HG03175 (cell line): ENCODE results near the gene TRIM26.

Experiments used
- ATAC-seq: cut with Tn5 transposase; IDR thresholded peaks from one replicate; pipeline ENCODE4 v1.9.1; 2021; ENCODE audit warnings: mild to moderate bottlenecking, moderate library complexity; ENCODE audit not compliant: unreplicated experiment

Gene TRIM26

DNA sequence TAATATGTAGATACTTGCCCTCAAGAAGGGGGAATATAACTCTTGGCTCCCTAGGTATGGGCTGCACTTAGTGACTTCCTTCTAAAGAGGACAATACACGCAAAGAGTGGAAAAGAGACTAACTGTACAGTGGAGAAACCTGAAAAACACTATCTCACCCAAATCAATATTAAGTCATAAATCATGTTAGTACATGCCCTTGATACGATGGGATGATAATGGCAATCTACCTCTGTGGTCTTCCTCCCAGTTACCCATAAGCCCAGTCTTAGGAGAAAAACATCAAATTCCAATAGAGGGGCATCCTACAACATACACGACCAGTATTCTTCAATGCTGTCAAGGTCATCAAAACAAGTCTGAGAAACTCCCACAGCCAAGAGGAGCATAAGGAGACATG is 1.3 kb downstream of the TRIM26 start:
- no peak for ATAC-seq

DNA sequence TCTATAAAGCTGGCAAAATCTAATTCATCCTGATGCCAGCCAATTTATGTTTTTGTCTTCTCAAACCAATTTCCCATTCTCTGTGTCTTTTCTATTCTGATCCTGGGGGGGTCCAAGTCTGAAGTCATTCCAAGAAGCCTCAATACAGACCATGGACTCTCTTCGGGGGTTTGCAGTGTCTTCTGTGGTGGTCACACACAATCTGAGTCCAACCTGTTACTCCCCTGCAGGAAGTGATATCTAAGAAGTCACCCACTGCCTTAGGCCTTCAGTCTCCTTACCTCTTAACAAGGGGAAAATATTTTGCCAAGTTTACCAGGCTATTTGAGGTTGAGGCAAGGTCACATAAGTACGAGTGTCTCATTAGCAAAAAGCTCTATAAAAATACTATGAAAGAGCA is 1.9 kb downstream of the TRIM26 start:
- no peak for ATAC-seq

DNA sequence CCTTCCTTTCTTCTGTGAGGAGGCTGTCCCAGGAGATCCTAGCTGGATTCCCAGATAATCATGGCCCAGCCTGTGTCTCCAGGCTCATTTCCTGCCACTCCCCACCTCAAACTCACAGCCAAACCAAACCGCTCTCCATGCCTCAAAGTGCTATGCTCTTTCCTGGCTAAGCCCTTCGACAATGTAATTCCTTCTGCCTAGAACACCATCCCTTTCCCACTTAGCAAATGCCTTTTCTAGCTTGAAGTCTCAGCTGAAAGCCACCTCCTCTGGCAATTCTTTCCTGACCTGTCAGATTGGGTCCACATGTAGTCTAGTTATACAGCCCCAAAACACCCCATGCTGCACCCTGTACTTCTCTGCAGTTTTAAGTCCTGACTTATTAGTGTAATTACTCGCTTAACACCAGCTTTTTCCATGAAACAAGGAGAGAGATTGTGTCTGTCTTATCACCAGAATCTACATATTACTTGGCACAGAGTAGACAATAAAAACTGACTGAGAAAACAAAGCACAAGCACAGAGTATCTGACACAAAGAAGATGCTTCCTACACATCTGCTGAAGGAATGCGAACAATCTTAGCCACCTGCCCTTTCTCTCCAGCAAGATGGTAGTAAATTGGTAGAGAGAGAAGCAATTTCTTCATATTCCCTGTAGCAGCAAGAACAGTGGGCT is 5.4 kb downstream of the TRIM26 start:
- ATAC-seq, result no peak

DNA sequence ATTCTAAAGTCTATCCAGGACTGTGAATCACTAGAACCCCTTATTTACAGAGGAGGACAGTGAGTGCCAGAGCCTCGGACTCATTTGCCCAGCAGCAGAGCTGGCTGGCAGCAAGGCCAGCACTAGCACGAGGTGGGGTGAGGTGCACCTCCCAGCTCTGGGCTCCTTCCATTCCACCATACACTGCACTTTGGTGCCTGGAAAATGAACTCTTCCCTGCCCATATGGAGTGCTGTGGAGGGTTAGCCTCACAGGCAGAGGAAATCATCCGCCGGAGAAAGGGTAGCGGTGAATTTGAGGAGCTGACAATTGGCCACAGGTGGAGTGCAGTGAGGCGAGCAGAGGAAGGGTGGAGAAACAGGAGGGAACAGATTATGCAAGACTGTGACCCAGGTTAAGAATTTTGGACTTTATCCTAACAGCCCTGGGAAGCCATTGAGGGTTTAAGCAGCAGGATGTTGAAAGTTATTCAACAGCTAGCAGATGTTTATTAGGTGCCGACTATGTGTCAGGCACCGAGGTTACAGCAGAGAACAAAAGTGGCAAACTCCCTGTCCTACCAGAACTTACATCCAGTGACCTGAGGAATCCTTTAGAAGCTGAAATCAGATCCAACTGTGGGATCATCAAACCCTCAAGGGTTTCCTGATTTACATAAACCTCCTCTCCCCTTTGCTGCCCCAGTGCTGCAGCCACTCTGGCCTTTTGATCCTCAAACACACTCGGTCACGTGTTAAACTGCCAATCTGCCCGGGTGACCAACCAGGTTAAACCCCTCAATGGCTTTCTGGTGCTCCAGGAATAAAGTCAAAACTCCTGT is 6.2 kb downstream of the TRIM26 start:
- ATAC-seq, result no peak

DNA sequence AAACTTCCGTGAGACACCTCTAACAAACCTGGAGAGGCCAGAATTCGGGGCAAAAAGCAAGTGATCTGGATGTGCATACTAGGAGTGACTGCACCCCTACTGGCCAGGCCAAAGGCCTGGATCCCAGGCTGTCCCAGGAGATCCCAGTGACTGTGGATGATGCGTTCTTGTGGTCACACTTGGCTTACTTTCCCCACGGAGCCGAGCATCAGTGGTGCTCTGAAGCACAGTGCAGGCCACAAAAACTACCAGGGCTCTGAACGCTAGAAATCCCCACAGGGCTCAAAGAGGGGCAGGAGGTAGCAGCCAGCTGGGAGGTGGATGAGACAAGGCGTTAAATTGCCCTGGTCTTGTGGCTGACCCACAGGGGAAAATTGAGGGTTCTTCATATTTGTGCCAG is 7.1 kb downstream of the TRIM26 start:
- no peak for ATAC-seq

DNA sequence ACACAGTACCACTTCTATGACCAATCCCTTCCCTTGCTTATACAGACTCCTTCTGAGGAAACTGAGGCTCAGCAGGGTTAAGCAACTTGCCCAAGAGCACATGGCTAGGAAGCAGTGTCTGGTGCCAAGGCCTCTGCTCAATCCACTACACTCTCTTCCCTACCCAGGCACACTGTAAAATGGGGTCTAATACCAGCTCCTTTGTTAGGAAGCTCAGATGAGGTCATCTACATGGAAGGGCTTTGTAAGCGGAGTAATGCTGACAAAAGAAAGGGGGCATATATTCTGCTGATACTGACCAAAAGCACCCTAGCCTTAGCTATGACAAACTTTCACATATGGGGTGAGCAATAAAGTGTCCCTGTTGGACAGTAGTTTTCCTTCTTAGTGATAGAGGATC is 9.1 kb downstream of the TRIM26 start:
- ATAC-seq, result no peak

DNA sequence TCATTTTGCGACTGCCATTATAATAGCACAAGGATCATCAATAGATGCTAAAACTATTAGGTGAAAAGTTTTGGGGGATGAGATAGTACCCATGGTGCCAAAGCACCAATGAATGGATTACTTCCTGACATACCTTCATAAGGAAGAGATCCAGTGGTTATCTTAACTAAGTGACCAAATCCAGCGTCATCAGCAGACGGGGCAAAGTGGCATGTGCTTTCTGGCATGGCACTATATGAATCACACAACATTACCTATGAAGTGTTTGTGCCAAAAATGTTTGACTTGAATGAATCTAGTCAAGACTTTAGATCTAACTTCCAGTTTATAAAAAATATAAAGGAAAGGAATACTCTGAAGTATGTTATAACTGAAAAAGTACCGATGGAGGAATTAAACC is 10.8 kb downstream of the TRIM26 start:
- no peak for ATAC-seq

DNA sequence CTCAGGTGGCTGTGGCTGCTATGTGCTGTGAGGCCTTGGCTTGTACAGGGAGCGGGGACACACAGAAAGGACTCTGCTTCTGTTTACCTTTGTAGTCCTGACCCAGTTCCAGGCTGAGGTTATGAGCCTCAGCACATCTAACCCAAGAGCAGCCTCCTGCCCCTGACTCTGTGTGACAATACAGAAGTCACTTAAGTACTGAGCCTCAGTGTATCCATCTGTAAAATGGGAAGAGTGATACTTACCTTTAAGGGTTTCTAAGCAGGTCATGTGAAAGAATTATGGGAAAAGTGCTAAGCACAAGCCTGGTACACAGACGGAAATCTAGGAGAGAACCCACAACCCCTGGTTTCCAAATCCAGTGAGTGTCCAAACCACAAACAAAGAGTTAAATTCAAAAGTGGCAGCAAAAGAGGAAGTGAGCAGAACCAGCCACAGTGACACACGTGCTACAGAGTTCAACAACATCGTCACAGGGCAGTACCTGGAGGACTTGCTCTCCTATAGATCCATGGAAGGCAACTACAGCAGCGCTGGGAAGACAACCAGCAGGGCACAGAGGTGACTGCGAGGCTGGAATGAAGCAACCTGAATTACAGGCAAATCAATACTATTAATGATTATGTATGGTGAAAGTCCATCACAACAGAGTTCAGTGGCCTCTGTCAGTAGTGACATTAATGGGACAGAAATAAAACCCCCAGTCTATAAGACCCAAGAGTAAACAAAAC is 12.5 kb downstream of the TRIM26 start:
- ATAC-seq, result no peak

DNA sequence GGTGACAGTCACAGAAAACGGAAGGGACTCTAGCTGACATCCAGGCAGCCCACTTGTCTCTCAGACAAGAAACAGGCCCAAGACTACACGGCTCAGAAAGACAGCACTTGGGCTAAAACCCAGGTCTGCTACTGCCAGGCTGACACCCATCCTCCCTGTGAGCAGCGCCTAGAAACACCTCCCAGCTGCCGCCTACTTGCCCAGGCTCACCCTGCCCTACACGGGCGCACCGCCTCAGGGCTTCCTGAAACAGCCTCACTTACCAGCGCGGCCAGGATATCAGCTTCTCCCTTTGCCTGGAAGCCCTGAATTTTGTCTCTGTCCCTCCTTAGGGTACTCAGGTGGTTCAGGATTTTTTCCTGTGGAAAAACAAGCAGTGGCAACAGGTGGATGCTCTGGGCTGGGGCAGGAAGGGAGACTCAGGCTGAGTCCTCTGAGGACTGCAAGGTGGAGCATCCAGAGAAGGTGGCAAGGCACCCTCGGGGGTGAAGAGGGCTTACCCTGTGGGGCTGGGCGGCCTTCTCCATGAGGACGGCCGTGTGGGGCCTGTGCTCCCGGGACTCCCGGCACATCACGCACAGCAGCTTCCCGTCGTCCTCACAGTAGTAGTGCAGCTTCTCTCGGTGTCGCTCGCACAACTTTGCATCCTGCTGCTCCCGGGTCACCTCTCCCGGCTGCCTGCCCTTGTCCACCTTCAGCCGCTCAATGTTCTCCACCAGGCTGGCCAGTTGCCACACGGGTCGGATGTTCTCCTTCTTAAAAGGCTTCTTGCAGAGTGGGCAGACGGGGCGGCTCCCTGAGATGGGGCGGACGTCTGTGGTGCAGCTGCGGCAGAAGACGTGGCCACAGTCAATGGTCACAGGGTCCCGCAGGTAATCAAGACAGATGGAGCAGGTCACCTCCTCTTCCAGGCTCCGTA is 14.8 kb downstream of the TRIM26 start:
- ATAC-seq, result no peak

DNA sequence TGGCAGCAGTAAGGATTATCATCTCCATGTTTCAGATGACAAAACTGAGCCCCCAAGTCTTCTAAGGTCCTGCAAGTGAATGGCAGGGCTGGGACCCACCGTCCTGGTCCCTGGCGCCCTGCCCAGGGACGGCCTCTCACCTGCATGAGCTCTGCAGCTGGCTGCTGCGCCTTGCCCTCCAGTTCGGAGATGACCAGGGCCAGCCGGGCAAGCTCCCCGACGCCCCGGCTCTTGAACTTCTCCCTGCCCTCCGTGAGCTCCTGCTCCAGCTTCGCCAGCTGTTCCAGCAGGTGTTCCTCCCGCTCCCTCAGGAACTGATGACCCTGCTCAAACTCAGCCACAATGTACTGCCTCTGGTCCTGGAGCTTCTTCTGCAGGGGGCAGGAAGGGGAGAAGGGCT is 16.8 kb downstream of the TRIM26 start:
- no peak for ATAC-seq

DNA sequence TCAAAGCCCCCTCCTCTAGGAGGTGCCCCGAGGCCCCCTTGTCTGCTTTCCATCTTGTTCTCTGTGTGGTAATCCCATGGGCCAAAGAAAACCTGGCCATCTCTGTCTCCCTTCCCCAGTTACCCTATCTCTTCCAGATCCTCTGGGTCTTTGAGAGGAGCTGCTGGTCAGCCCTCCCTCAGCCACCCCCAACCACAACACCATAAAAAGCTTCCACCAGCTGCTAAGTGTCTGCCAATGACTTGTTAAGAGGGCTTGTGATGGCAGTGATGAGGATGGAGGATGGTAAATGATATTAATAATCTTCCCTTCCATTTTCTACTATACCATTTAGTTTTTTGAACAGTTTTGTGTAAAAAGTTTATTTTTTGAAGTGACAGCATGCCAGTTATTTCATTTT is 17.3 kb downstream of the TRIM26 start:
- ATAC-seq, result no peak

DNA sequence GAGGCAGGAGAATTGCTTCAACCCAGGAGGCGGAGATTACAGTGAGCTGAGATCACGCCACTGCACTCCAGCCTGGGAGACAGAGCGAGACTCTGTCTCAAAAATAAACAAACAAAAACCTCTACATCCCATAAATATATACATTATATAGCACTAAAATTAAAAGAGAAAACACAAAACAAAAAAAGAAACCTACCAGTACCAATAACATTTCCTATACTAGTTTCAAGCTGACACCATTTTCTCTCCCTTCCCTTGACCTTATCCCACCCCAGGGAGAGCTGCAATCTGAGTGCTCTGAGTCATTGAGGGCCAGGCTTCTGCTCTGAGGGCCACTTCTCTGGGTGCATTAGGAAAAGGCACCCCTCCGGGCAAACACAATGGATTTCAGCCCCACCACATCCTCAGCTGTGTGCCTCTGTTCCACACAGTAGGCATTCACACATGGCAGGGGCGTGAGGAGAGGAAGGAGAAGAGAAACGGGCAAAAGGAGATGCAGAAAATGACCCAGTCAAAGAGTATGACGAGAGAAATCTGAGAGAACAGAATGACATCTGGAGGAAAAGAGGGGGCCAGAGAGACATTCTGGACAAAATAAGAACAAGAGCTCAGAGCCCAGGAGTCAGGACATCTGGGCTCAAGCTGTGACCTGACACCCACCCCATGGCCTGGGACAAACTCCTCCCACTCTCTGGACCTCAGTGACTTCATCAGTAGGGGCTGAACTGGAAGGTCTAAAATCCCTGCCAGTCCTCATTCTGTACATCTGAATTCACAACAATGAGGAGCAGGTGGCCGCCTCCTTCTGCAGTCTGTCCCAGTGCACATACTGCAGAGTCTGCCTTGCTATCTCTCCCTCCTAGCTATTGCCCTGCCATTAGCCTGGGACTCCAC is 18.2 kb downstream of the TRIM26 start:
- no peak for ATAC-seq

DNA sequence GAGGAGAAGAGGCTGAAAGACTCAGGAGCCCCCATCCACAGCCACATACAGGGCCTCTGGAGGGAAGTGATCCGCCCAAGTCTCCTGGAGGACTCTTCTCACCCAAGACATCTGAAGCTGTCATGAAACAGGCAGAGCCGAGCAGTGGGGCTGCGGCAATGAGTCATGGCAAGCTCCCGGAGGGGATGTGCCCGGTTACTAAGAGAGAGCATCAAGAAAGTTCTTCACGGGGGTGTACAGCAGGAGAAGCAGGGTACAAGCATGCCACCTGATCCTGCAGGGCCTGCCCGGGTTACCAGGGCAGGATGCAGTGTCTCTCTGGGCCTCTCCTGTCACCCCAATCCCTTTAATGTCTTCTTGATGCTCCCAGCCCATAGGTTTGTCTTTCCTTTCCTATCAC is 21.1 kb downstream of the TRIM26 start:
- ATAC-seq, result no peak

DNA sequence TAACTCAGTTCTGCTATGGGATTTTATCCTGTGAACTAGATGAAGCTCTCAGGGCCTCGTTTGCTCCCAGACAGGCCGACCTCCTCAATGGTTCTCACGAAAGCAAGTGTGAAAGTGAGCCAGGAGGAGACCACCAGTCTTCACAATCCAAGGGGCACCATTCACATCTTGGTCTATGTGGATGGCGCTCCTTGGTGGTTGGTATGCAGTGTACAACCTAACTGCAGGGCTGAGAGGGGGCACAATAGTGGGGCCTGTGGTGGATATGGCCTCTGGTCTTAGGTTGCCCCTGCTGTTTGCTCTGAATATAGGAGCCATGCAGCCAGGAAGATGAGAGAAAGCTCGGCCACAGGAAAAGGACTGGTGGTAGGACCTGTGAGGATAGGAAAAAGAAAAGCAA is 24.7 kb downstream of the TRIM26 start:
- no peak for ATAC-seq

DNA sequence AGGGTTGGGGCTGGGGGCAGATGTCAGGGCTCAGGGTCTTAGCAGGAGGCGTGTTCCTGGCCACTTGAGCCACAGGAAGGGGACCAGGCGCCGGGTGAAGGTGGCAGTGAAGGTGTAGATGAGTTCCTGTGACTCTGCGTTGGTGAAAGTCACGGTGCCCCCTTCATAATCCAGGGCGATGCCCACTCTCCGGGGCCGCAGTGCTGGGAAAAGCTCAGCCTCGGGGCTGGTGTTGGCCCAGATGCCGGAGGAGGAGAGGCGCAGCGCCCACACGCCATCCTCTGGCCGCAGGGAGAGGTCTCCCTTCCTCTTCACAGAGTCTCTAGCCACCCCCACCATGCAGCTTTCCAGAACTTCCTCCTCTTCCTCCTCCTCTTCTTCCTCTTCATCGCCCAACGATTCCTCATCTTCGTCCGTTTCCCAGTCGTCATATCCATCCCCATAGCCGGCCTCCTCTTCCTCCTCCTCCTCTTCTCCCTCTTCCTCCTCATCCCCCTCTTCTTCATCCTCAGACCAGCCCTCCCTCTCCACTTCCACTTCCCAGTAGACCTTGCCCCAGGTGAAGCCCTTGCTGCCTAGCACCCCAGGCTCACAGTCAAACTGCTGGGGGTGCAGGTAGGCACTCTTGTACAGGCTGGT is 27.2 kb downstream of the TRIM26 start:
- ATAC-seq, result no peak

DNA sequence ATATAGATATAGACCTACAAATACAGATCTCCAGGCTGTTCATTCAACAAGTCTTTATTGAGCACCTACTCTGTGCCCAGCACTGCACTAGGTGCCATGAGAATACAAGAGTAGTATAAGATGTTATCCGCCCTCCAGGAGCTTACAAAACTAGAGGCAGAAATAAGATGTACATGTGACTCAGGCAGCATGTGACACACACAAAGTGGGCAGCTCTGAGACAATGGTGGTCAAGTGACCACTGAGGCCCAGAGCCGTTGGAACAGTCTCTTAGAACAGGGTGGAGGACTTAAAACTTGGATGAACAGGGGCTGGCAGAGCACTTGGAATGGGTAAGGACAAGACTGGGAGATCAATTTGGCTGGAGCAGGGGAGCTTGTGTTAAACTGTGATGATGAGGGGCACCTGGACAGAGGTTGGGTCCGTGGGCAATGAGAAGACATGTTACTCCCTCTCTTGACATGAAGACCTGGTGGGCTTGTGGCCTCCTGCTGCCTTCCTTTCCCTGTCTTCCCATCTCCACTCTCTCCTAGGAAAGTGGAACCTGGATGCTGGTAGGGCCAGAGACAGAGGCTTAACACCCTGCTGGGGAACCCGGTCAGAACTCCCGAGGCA is 28.7 kb downstream of the TRIM26 start:
- ATAC-seq, result no peak

DNA sequence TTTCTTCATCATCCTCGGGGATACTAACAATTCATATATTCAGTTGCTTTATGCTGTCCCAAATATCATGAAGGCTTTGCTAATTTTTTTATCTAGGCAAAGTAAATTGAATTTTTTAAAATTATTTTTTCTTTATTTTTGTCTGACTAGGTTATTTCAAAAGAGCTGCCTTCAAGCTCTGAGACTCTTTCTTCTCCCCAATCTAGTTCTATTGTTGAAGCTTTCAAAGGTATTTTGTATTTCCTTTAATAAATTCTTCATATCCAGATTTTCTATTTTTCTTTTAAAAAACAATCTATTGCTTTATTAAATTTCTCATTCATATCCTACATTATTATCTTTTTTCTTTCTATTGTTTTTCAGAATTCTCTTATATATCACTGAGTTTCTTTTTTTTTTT is 33.1 kb downstream of the TRIM26 start:
- no peak for ATAC-seq

DNA sequence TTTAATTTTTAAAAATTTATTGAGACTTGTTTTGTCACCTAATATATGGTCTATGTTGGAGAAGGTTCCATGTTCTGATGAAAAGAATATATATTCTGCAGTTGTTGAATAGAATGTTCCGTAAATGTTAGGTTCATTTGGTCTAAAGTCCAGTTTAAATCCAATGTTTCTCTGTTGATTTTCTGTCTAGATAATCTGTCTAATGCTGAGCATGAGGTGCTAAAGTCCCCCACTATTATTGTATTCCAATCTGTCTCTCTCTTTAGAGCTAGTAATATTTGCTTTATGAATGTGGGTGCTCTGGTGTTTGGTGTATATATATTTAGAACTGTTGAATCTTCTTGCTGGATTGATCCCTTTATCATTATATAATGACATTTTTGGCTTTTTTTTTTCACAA is 34.4 kb downstream of the TRIM26 start:
- ATAC-seq, result no peak

DNA sequence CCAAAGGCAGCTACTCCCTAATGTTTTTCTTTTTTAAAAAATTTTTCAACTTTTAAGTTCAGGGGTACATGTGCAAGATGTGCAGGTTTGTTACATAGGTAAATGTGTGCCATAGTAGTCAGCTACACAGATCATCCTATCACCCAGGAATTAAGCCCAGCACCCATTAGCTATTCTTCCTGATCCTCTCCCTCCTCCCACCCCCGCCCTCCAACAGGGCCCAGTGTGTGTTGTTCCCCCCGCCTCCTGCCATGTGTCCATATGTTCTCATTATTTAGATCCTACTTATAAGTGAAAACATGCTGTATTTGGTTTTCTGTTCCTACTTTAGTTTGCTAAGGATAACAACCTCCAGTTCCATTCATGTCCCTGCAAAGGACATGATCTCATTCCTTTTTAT is 37.4 kb downstream of the TRIM26 start:
- no peak for ATAC-seq
